ENCODE results near the gene HERC3.

The HERC3 gene

GRCh38 chr4:88724406-88724805 lies 132.1 kb downstream of the HERC3 start:
- no peak for TF ChIP-seq CTCF (IDR thresholded peaks at IDR 0.05)

GRCh38 chr4:88725143-88725542 lies 132.9 kb downstream of the HERC3 start:
- TF ChIP-seq CTCF (IDR thresholded peaks at IDR 0.05) = no peak

GRCh38 chr4:88725986-88726385 lies 133.7 kb downstream of the HERC3 start:
- no peak for TF ChIP-seq CTCF (IDR thresholded peaks at IDR 0.05)

GRCh38 chr4:88728146-88728545 lies 135.9 kb downstream of the HERC3 start:
- TF ChIP-seq CTCF (IDR thresholded peaks at IDR 0.05) = no peak

- no peak for TF ChIP-seq CTCF (IDR thresholded peaks at IDR 0.05)
Measured at GRCh38 chr4:88729146-88729760, 137.0 kb downstream of the HERC3 start.

- TF ChIP-seq CTCF (IDR thresholded peaks at IDR 0.05) = no peak
Measured at GRCh38 chr4:88730811-88731210, 138.5 kb downstream of the HERC3 start.

GRCh38 chr4:88731381-88731780 lies 139.1 kb downstream of the HERC3 start:
- TF ChIP-seq CTCF (IDR thresholded peaks at IDR 0.05) = no peak

Data from LNCAP (cell line).